ENCODE measurements around the gene FGGY. TPM values are rescaled to one million over a fixed set of nuclear protein-coding genes. Genes with fewer than 3 reads are reported as not detected.

The FGGY gene
- total and polyA plus RNA-seq, 11 donors, result 7.2 to 42.9 (median 32.0) TPM

- 43 to 48% (median 45%) methylated on average over 2 of the region's 2 CpGs for WGBS, 4 donors
- intact Hi-C loops (cut with DNase I), result no loop called here
- TF ChIP-seq POLR2A (IDR thresholded peaks at IDR 0.05) (no peak), CTCF (IDR thresholded peaks at IDR 0.05) (no peak)
- no peaks in the 10 kb centered on the region for H3K36me3 ChIP-seq
- ATAC-seq (peak; percentile 62 to 84 (median 78)), DNase-seq (no peak)
- H3K27me3 ChIP-seq, result no peaks in the 10 kb centered on the region
- peak overlapping the region in 1 of 12 donors; percentile 13 for H3K27ac ChIP-seq
- H3K4me3 ChIP-seq, result no peak overlapping the region
- H3K4me1 ChIP-seq, result peaks cover 0 to 26% (median 6%) of the 10 kb centered on the region in 12 donors
- H3K9me3 ChIP-seq, result no peaks in the 10 kb centered on the region
Measured at GRCh38 chr1:59478822-59479221, 181.9 kb downstream of the FGGY start.

GRCh38 chr1:59480188-59480888 lies 183.4 kb downstream of the FGGY start:
- WGBS, 4 donors, result 92 to 96% (median 94%) methylated on average over 7 of the region's 7 CpGs
- DNase-seq (no peak), ATAC-seq (no peak)
- intact Hi-C loops (cut with DNase I), result no loop called here
- Histone ChIP-seq H3K36me3 (no peaks in the 10 kb centered on the region), H3K4me3 (no peak overlapping the region), H3K9me3 (no peaks in the 10 kb centered on the region), H3K27ac (no peak overlapping the region), H3K4me1 (peaks cover 0 to 29% (median 9%) of the 10 kb centered on the region in 12 donors), H3K27me3 (no peaks in the 10 kb centered on the region)
- TF ChIP-seq POLR2A (IDR thresholded peaks at IDR 0.05) (no peak), CTCF (IDR thresholded peaks at IDR 0.05) (no peak)

- no peak for ATAC-seq
- Histone ChIP-seq H3K27me3 (no peaks in the 10 kb centered on the region), H3K27ac (no peak overlapping the region), H3K4me1 (peaks cover 0 to 38% (median 10%) of the 10 kb centered on the region in 12 donors), H3K4me3 (no peak overlapping the region), H3K9me3 (no peaks in the 10 kb centered on the region), H3K36me3 (no peaks in the 10 kb centered on the region)
- DNase-seq, result no peak
- TF ChIP-seq POLR2A (IDR thresholded peaks at IDR 0.05), result no peak
- 58 to 73% (median 70%) methylated on average over 3 of the region's 3 CpGs for WGBS, 4 donors
- intact Hi-C loops (cut with DNase I), result loop anchor here in 1 of 10 donors (2.0 kb wide), 1 partner anchor 41 kb away; no protein-coding TSS in a partner anchor
Measured at GRCh38 chr1:59481881-59482505, 185.1 kb downstream of the FGGY start.

- no peaks in the 10 kb centered on the region for H3K36me3 ChIP-seq
- H3K27ac ChIP-seq, result peak overlapping the region in 1 of 12 donors; percentile 59
- ATAC-seq, result no peak
- peaks cover 0 to 40% (median 12%) of the 10 kb centered on the region in 12 donors for H3K4me1 ChIP-seq
- 64 to 88% (median 80%) methylated on average over 1 of the region's 1 CpG for WGBS, 4 donors
- no peak overlapping the region for H3K4me3 ChIP-seq
- no peaks in the 10 kb centered on the region for H3K9me3 ChIP-seq
- TF ChIP-seq POLR2A (IDR thresholded peaks at IDR 0.05), result no peak
- no peak for TF ChIP-seq CTCF (IDR thresholded peaks at IDR 0.05)
- H3K27me3 ChIP-seq, result no peaks in the 10 kb centered on the region
- no peak for DNase-seq
- intact Hi-C loops (cut with DNase I), result loop anchor here in 1 of 10 donors (2.0 kb wide), 1 partner anchor 42 kb away; no protein-coding TSS in a partner anchor
Measured at GRCh38 chr1:59482986-59483385, 186.1 kb downstream of the FGGY start.
